Measurements from ENCODE around the gene HSD17B10.

DNA sequence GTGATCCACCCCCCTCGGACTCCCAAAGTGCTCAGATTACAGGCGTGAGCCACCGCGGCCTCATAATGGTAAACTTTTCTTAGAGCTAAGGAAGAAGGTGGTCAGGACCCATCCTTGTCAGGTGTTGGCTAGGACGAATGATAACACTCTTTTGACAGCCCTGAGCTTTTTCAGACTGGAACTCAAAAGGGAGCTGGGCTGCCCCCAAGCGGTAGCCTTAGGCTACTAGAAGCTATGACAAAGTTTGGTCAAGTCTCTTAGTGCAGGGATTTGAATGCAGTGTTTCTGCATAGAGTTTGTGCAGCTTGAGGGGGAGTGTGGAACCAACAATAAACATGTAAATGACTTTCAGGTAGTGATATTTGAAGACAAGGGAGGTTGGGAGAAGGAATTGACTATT lies 11.8 kb upstream of the HSD17B10 start:
- TF ChIP-seq, protein P1, sequence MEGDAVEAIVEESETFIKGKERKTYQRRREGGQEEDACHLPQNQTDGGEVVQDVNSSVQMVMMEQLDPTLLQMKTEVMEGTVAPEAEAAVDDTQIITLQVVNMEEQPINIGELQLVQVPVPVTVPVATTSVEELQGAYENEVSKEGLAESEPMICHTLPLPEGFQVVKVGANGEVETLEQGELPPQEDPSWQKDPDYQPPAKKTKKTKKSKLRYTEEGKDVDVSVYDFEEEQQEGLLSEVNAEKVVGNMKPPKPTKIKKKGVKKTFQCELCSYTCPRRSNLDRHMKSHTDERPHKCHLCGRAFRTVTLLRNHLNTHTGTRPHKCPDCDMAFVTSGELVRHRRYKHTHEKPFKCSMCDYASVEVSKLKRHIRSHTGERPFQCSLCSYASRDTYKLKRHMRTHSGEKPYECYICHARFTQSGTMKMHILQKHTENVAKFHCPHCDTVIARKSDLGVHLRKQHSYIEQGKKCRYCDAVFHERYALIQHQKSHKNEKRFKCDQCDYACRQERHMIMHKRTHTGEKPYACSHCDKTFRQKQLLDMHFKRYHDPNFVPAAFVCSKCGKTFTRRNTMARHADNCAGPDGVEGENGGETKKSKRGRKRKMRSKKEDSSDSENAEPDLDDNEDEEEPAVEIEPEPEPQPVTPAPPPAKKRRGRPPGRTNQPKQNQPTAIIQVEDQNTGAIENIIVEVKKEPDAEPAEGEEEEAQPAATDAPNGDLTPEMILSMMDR (IDR thresholded peaks at IDR 0.05; ENCODE audit: low read depth, low read length, poor library complexity, severe bottlenecking), result peak; percentile 61
- TF ChIP-seq EZH2phosphoT487 (IDR thresholded peaks at IDR 0.05; ENCODE audit: borderline replicate concordance, low read length), result no peak

All from DOHH2 (cell line).